HG03439 (cell line): ENCODE measurements around the gene LAMA2.

Experiments used
- ATAC-seq: cut with Tn5 transposase; IDR thresholded peaks from one replicate; pipeline ENCODE4 v1.9.1; 2021; ENCODE audit warnings: mild to moderate bottlenecking, moderate library complexity; ENCODE audit not compliant: unreplicated experiment

Gene LAMA2

GRCh38 chr6:129292836-129293235 is 409.9 kb downstream of the LAMA2 start:
- ATAC-seq, result no peak

- ATAC-seq, result no peak
Measured at GRCh38 chr6:129297592-129297991, 414.7 kb downstream of the LAMA2 start.

- no peak for ATAC-seq
Measured at GRCh38 chr6:129302671-129303070, 419.7 kb downstream of the LAMA2 start.

- ATAC-seq, result no peak
Measured at GRCh38 chr6:129306826-129307225, 423.9 kb downstream of the LAMA2 start.

- ATAC-seq, result no peak
Measured at GRCh38 chr6:129307845-129308244, 424.9 kb downstream of the LAMA2 start.

- ATAC-seq, result no peak
Measured at GRCh38 chr6:129309154-129309553, 426.2 kb downstream of the LAMA2 start.

- no peak for ATAC-seq
Measured at GRCh38 chr6:129312880-129313279, 429.9 kb downstream of the LAMA2 start.

GRCh38 chr6:129314575-129314974 is 431.6 kb downstream of the LAMA2 start:
- no peak for ATAC-seq

GRCh38 chr6:129317931-129318820 is 435.2 kb downstream of the LAMA2 start:
- no peak for ATAC-seq

GRCh38 chr6:129320892-129321291 is 438.0 kb downstream of the LAMA2 start:
- ATAC-seq, result no peak

- ATAC-seq, result no peak
Measured at GRCh38 chr6:129321303-129321702, 438.4 kb downstream of the LAMA2 start.

- no peak for ATAC-seq
Measured at GRCh38 chr6:129324345-129324744, 441.4 kb downstream of the LAMA2 start.

- no peak for ATAC-seq
Measured at GRCh38 chr6:129329678-129330077, 446.7 kb downstream of the LAMA2 start.

GRCh38 chr6:129331450-129332138 is 448.7 kb downstream of the LAMA2 start:
- no peak for ATAC-seq

GRCh38 chr6:129335792-129336191 is 452.9 kb downstream of the LAMA2 start:
- no peak for ATAC-seq

GRCh38 chr6:129338683-129339082 is 455.7 kb downstream of the LAMA2 start:
- no peak for ATAC-seq

- ATAC-seq, result no peak
Measured at GRCh38 chr6:129340983-129341382, 458.0 kb downstream of the LAMA2 start.

- ATAC-seq, result no peak
Measured at GRCh38 chr6:129342243-129342642, 459.3 kb downstream of the LAMA2 start.

GRCh38 chr6:129342796-129343195 is 459.9 kb downstream of the LAMA2 start:
- no peak for ATAC-seq

GRCh38 chr6:129344379-129344778 is 461.4 kb downstream of the LAMA2 start:
- ATAC-seq, result no peak

GRCh38 chr6:129345890-129346289 is 463.0 kb downstream of the LAMA2 start:
- no peak for ATAC-seq

- ATAC-seq, result no peak
Measured at GRCh38 chr6:129346964-129347363, 464.0 kb downstream of the LAMA2 start.
